Liver (tissue), 9 donors: Measurements from ENCODE around the gene NCR1. TPM values are rescaled to one million over a fixed set of nuclear protein-coding genes. Genes with fewer than 3 reads are reported as not detected.
"Not testable (repeated sequence)": the region's sequence is repeated elsewhere in the genome, so short reads cannot be mapped to it uniquely, and the experiment has no call there.

Experiments used
- DNase-seq: peaks from one replicate; pipeline ENCODE4 v3.0.0-alpha.2; 2017; ENCODE audit warnings: low spot score
- H3K27ac ChIP-seq, 2 donors: one replicate each; pipeline ENCODE4 v1.7.0; 2013; ENCODE audit warnings: inconsistent platforms in 2 of 2, low read length in 2 of 2, control low read depth in 1 of 2, low read depth in 1 of 2, mild to moderate bottlenecking in 1 of 2
- H3K27me3 ChIP-seq, 4 donors: one replicate each; pipeline versions ENCODE4 v1.6.1 to v1.7.0; 2013; ENCODE audit warnings: low read length in 3 of 4, inconsistent platforms in 1 of 4, mild to moderate bottlenecking in 1 of 4, moderate library complexity in 1 of 4; ENCODE audit not compliant: control insufficient read depth in 4 of 4, insufficient read depth in 4 of 4
- H3K36me3 ChIP-seq, 4 donors: one replicate each; pipeline versions ENCODE4 v1.6.1 to v1.7.0; 2013; ENCODE audit warnings: low read length in 3 of 4, mild to moderate bottlenecking in 3 of 4, low read depth in 1 of 4, moderate library complexity in 1 of 4; ENCODE audit not compliant: control insufficient read depth in 4 of 4, insufficient read depth in 3 of 4
- H3K4me1 ChIP-seq, 4 donors: one replicate each; pipeline versions ENCODE4 v1.6.1 to v1.7.0; 2013; ENCODE audit warnings: low read length in 3 of 4, mild to moderate bottlenecking in 3 of 4, moderate library complexity in 1 of 4; ENCODE audit not compliant: control insufficient read depth in 4 of 4, insufficient read depth in 4 of 4
- H3K4me3 ChIP-seq, 3 donors: one replicate each; pipeline versions ENCODE4 v1.6.1 to v1.7.0; 2013; ENCODE audit warnings: low read length in 3 of 3, control low read depth in 1 of 3, low read depth in 1 of 3, mild to moderate bottlenecking in 1 of 3
- H3K9ac ChIP-seq, 2 donors: one replicate each; pipeline ENCODE4 v1.7.0; 2013; ENCODE audit warnings: low read length in 2 of 2, mild to moderate bottlenecking in 2 of 2, moderate library complexity in 2 of 2, control low read depth in 1 of 2, low read depth in 1 of 2
- H3K9me3 ChIP-seq, 4 donors: one replicate each; pipeline versions ENCODE4 v1.6.1 to v1.7.0; 2013; ENCODE audit warnings: low read length in 3 of 4; ENCODE audit not compliant: control insufficient read depth in 4 of 4
- EGR1 ChIP-seq, 2 donors: IDR thresholded peaks; 2 replicates each; pipeline ENCODE4 v1.6.1; 2016 to 2018; ENCODE audit warnings: antibody characterized with exemption in 2 of 2, low read depth in 2 of 2
- FOXA2 ChIP-seq: IDR thresholded peaks from 2 replicates; pipeline ENCODE4 v1.6.1; 2016; ENCODE audit warnings: antibody characterized with exemption
- GABPA ChIP-seq, 2 donors: IDR thresholded peaks in 1 of 2; conservative IDR thresholded peaks in 1 of 2; 2 replicates each; pipeline ENCODE4 v1.6.1; 2016; ENCODE audit warnings: antibody characterized with exemption in 2 of 2, mild to moderate bottlenecking in 1 of 2, moderate library complexity in 1 of 2
- HNF4G ChIP-seq: IDR thresholded peaks from 2 replicates; pipeline ENCODE4 v1.6.1; 2016; ENCODE audit warnings: antibody characterized with exemption
- JUND ChIP-seq, 2 donors: IDR thresholded peaks; 2 replicates each; pipeline ENCODE4 v1.6.1; 2016; ENCODE audit warnings: antibody characterized with exemption in 2 of 2
- NR2F2 ChIP-seq: IDR thresholded peaks from 2 replicates; pipeline ENCODE4 v1.6.1; 2016; ENCODE audit warnings: antibody characterized with exemption
- RAD21 ChIP-seq, 2 donors: IDR thresholded peaks; 2 replicates each; pipeline ENCODE4 v1.6.1; 2016; ENCODE audit warnings: antibody characterized with exemption in 2 of 2, mild to moderate bottlenecking in 2 of 2
- RXRA ChIP-seq, 2 donors: IDR thresholded peaks; 2 replicates each; pipeline ENCODE4 v1.6.1; 2017 to 2018; ENCODE audit warnings: antibody characterized with exemption in 2 of 2, mild to moderate bottlenecking in 1 of 2
- TAF1 ChIP-seq: conservative IDR thresholded peaks from 2 replicates; pipeline ENCODE4 v1.6.1; 2016; ENCODE audit warnings: antibody characterized with exemption, mild to moderate bottlenecking
- YY1 ChIP-seq: IDR thresholded peaks from 2 replicates; pipeline ENCODE4 v1.6.1; 2016; ENCODE audit warnings: antibody characterized with exemption, mild to moderate bottlenecking
- WGBS: extraction: QIAGEN DNeasy Blood & Tissue Kit; methylation state at CpG from one replicate; pipeline ENCODE4 v1.1.7; 2013; 5-methylcytosine and 5-hydroxymethylcytosine counted together
- polyA plus RNA-seq, 2 donors: library from polyadenylated mRNA; stranded (reverse) in 1 of 2; unstranded in 1 of 2; fragments of 200-250 nt in 1 of 2; fragments of >200 nt in 1 of 2; fragmentation: Nextera tagmentation in 1 of 2; extraction: Ambion mirVana in 1 of 2; gene quantifications; one replicate each; pipeline versions ENCODE4 v1.2.1 to v1.2.3, GENCODE V29; 2013 to 2015
- total RNA-seq, 2 donors: library from RNA; depleted of rRNA; stranded (reverse); fragments of >200 nt; gene quantifications; one replicate each; pipeline ENCODE4 v1.2.3, GENCODE V29; 2014
- TF ChIP-seq, protein P1 (sequence below): IDR thresholded peaks from 2 replicates; pipeline ENCODE4 v1.6.1; 2016; ENCODE audit warnings: antibody characterized with exemption
- TF ChIP-seq, protein P2 (sequence below): IDR thresholded peaks from 2 replicates; pipeline ENCODE4 v1.6.1; 2016; ENCODE audit warnings: antibody characterized with exemption
- TF ChIP-seq, protein P3 (sequence below): fragments of 150-350 bp; IDR thresholded peaks from 2 replicates; pipeline ENCODE4 v1.5.1; 2017; ENCODE audit warnings: improper control_type of control experiment, low read depth, low read length; ENCODE audit not compliant: missing input control
- TF ChIP-seq, protein P4 (sequence below): IDR thresholded peaks from 2 replicates; pipeline ENCODE4 v1.6.1; 2016; ENCODE audit warnings: antibody characterized with exemption
- TF ChIP-seq, protein P5 (sequence below): IDR thresholded peaks from 2 replicates; pipeline ENCODE4 v1.6.1; 2016; ENCODE audit warnings: antibody characterized with exemption, mild to moderate bottlenecking
- donor health status: healthy.
- donor health status: healthy.
- donor health status: healthy.
- donor health status: healthy.
- donor health status: healthy.

Gene NCR1
- total and polyA plus RNA-seq, 4 donors: 0.37 to 1.8 (median 0.91) TPM

DNA sequence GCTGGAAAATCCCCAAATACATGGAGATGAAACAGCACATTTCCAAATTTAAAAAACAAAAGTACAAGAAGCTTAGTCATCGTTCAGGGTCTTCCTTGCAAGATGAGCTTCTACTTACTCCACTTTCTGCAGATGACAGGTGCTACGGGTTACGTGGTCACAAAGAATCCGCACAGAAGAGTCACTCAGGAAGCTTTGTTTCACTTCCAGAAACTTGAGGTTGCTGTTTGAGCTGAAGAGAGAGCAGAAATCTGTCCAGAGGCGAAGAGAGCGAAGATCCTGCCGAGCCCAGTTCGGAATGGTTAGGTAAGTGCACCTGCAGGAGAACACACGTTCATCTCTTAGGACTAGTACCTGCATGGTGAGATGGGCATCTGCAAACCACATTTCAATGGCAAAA is 32.0 kb downstream of the NCR1 start (continued):
- TF ChIP-seq YY1: no peak

DNA sequence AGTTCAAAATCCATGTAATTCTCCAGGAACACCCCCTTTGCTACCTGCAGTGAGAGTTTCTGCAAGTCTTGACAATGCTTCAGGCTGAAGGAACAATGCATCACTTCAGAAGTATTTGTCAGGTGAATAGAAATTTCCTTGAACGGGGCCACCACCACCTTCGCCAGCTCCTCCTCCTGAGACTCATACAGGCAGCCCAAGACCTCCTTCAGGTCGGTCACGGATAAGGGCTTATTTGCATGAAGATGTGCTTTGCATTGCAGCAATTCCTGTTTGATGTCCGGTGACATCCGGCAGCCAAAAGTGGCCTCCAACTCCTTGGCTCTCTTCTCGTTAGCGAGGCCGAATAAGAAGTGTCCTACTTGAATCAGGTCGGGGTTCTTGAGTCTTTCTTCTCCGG is 33.0 kb downstream of the NCR1 start:
- Histone ChIP-seq H3K9ac (no peak overlapping the region), H3K36me3 (no peaks in the 10 kb centered on the region), H3K9me3 (no peaks in the 10 kb centered on the region), H3K27me3 (no peaks in the 10 kb centered on the region), H3K27ac (no peak overlapping the region), H3K4me3 (no peak overlapping the region), H3K4me1 (no peaks in the 10 kb centered on the region)
- WGBS: 69% methylated on average over 11 of the region's 11 CpGs
- TF ChIP-seq, protein P1, sequence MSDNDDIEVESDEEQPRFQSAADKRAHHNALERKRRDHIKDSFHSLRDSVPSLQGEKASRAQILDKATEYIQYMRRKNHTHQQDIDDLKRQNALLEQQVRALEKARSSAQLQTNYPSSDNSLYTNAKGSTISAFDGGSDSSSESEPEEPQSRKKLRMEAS: no peak
- TF ChIP-seq JUND (IDR thresholded peaks at IDR 0.05) (no peak), YY1 (no peak), TAF1 (no peak), GABPA (IDR thresholded peaks at IDR 0.05 in 1 of 2, conservative IDR thresholded peaks at IDR 0.05 in 1 of 2) (no peak), NR2F2 (no peak), RXRA (IDR thresholded peaks at IDR 0.05) (no peak), RAD21 (IDR thresholded peaks at IDR 0.05) (no peak), HNF4G (no peak), FOXA2 (no peak), EGR1 (IDR thresholded peaks at IDR 0.05; ENCODE audit: low read depth in 2 of 2) (no peak)
- TF ChIP-seq, protein P2, sequence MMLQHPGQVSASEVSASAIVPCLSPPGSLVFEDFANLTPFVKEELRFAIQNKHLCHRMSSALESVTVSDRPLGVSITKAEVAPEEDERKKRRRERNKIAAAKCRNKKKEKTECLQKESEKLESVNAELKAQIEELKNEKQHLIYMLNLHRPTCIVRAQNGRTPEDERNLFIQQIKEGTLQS: no peak
- TF ChIP-seq, protein P3, sequence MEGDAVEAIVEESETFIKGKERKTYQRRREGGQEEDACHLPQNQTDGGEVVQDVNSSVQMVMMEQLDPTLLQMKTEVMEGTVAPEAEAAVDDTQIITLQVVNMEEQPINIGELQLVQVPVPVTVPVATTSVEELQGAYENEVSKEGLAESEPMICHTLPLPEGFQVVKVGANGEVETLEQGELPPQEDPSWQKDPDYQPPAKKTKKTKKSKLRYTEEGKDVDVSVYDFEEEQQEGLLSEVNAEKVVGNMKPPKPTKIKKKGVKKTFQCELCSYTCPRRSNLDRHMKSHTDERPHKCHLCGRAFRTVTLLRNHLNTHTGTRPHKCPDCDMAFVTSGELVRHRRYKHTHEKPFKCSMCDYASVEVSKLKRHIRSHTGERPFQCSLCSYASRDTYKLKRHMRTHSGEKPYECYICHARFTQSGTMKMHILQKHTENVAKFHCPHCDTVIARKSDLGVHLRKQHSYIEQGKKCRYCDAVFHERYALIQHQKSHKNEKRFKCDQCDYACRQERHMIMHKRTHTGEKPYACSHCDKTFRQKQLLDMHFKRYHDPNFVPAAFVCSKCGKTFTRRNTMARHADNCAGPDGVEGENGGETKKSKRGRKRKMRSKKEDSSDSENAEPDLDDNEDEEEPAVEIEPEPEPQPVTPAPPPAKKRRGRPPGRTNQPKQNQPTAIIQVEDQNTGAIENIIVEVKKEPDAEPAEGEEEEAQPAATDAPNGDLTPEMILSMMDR: no peak
- TF ChIP-seq, protein P4, sequence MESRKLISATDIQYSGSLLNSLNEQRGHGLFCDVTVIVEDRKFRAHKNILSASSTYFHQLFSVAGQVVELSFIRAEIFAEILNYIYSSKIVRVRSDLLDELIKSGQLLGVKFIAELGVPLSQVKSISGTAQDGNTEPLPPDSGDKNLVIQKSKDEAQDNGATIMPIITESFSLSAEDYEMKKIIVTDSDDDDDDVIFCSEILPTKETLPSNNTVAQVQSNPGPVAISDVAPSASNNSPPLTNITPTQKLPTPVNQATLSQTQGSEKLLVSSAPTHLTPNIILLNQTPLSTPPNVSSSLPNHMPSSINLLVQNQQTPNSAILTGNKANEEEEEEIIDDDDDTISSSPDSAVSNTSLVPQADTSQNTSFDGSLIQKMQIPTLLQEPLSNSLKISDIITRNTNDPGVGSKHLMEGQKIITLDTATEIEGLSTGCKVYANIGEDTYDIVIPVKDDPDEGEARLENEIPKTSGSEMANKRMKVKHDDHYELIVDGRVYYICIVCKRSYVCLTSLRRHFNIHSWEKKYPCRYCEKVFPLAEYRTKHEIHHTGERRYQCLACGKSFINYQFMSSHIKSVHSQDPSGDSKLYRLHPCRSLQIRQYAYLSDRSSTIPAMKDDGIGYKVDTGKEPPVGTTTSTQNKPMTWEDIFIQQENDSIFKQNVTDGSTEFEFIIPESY: no peak
- TF ChIP-seq, protein P5, sequence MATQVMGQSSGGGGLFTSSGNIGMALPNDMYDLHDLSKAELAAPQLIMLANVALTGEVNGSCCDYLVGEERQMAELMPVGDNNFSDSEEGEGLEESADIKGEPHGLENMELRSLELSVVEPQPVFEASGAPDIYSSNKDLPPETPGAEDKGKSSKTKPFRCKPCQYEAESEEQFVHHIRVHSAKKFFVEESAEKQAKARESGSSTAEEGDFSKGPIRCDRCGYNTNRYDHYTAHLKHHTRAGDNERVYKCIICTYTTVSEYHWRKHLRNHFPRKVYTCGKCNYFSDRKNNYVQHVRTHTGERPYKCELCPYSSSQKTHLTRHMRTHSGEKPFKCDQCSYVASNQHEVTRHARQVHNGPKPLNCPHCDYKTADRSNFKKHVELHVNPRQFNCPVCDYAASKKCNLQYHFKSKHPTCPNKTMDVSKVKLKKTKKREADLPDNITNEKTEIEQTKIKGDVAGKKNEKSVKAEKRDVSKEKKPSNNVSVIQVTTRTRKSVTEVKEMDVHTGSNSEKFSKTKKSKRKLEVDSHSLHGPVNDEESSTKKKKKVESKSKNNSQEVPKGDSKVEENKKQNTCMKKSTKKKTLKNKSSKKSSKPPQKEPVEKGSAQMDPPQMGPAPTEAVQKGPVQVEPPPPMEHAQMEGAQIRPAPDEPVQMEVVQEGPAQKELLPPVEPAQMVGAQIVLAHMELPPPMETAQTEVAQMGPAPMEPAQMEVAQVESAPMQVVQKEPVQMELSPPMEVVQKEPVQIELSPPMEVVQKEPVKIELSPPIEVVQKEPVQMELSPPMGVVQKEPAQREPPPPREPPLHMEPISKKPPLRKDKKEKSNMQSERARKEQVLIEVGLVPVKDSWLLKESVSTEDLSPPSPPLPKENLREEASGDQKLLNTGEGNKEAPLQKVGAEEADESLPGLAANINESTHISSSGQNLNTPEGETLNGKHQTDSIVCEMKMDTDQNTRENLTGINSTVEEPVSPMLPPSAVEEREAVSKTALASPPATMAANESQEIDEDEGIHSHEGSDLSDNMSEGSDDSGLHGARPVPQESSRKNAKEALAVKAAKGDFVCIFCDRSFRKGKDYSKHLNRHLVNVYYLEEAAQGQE: no peak
- DNase-seq: no peak

DNA sequence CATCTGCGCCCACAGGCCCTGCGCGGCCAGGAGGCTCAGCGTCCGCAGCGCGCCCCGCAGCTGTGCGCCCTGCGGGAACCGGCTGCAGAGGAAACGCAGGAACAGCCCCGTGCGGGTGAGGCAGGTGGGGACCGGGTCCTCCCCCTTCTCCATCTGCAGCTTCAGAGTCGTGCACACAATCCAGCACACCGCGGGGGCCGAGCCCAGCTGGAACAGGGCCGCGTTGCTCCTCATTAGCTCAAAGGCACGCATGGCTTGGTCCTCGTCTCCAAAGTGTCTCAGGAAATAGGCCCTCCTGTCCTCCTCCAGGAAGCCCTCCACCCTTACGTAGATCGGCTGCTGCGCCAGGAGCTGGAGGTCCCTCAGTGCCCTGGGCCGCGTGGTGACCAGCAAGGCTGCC is 33.6 kb downstream of the NCR1 start:
- 81% methylated on average over 15 of the region's 28 CpGs for WGBS
- not testable (repeated sequence) for H3K9ac ChIP-seq, H3K27ac ChIP-seq, H3K4me1 ChIP-seq, H3K4me3 ChIP-seq, H3K36me3 ChIP-seq, H3K9me3 ChIP-seq, H3K27me3 ChIP-seq, DNase-seq

DNA sequence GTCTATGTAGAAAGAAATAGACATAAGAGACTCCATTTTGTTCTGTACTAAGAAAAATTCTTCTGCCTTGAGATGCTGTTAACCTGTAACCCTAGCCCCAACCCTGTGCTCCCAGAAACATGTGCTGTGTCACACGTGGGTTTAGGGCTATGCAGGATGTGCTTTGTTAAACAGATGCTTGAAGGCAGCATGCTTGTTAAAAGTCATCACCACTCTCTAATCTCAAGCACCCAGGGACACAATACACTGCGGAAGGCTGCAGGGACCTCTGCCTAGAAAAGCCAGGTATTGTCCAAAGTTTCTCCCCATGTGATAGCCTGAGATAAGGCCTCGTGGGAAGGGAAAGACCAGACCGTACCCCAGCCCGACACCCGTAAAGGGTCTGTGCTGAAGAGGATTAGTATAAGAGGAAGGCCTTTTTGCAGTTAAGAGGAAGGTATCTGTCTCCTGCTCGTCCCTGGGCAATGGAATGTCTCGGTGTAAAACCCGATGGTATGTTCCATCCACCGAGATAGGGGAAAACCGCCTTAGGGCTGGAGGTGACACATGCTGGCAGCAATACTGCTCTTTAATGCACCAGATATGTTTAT is 37.9 kb downstream of the NCR1 start:
- H3K27ac ChIP-seq, H3K27me3 ChIP-seq, H3K9ac ChIP-seq, DNase-seq, H3K9me3 ChIP-seq, H3K36me3 ChIP-seq, H3K4me3 ChIP-seq, H3K4me1 ChIP-seq: not testable (repeated sequence)
- WGBS: 41% methylated on average over 11 of the region's 11 CpGs
